Lower leg skin (tissue), 3 donors: ENCODE data around the gene RHCG.

Source experiments
- CTCF ChIP-seq, 3 donors: fragments of 450-650 bp; IDR thresholded peaks; one replicate each; pipeline ENCODE4 v1.5.1; 2016; ENCODE audit warnings: antibody characterized with exemption in 3 of 3, mild to moderate bottlenecking in 3 of 3, moderate library complexity in 2 of 3
- POLR2A ChIP-seq, 2 donors: fragments of 450-650 bp; IDR thresholded peaks; one replicate each; pipeline ENCODE4 v1.6.1; 2016 to 2017; ENCODE audit warnings: antibody characterized with exemption in 2 of 2, mild to moderate bottlenecking in 1 of 2, moderate library complexity in 1 of 2

GRCh38 chr15:89480505-89480904, 15.9 kb downstream of the RHCG start:
- no peak for TF ChIP-seq CTCF (IDR thresholded peaks at IDR 0.05)
- TF ChIP-seq POLR2A (IDR thresholded peaks at IDR 0.05): no peak
